Measurements from ENCODE around the gene CBX8. TPM values are rescaled to one million over a fixed set of nuclear protein-coding genes. Genes with fewer than 3 reads are reported as not detected.

CBX8 gene
- total RNA-seq, result 15.5 to 18.6 TPM (median 16.3 TPM) in 3 replicates

GRCh38 chr17:79796763-79797491, at the start of gene CBX8:
Gene CBX8, minus strand, starts transcription at chr17:79797077. Its CDS starts 79 bp downstream, at chr17:79796998.
- Mint-ChIP-seq H3K27ac (peak within 1 kb of the TSS; percentile 89), H3K27me3 (ENCODE audit: low read depth) (peaks cover 47% of the 10 kb centered on the region), H3K4me3 (peak within 1 kb of the TSS; percentile 84), H3K36me3 (no peaks in the 10 kb centered on the region), H3K9me3 (no peaks in the 10 kb centered on the region), H3K4me1 (peaks cover 41% of the 10 kb centered on the region)
- peak; percentile 100 for DNase-seq (ENCODE audit: low spot score in 2 of 2, unreplicated experiment in 2 of 2)
- TF ChIP-seq CTCF (IDR thresholded peaks at IDR 0.05; ENCODE audit: unreplicated experiment), result peak; percentile 26

- no peak for TF ChIP-seq CTCF (IDR thresholded peaks at IDR 0.05; ENCODE audit: unreplicated experiment)
- H3K27ac Mint-ChIP-seq, result peak overlapping the region; percentile 83
- no peaks in the 10 kb centered on the region for H3K9me3 Mint-ChIP-seq
Measured at GRCh38 chr17:79845601-79845949, 48.7 kb upstream of the CBX8 start.

GRCh38 chr17:79844869-79845600, 48.2 kb upstream of the CBX8 start:
- Mint-ChIP-seq H3K4me1 (peaks cover 28% of the 10 kb centered on the region), H3K27ac (peak overlapping the region; percentile 83), H3K4me3 (peak overlapping the region; percentile 56), H3K27me3 (ENCODE audit: low read depth) (peaks cover 41% of the 10 kb centered on the region), H3K36me3 (no peaks in the 10 kb centered on the region), H3K9me3 (no peaks in the 10 kb centered on the region)
- peak; percentile 82 for TF ChIP-seq CTCF (IDR thresholded peaks at IDR 0.05; ENCODE audit: unreplicated experiment)
- DNase-seq (ENCODE audit: low spot score in 2 of 2, unreplicated experiment in 2 of 2), result no peak

More at GRCh38 chr17:79845601-79845949, 48.7 kb upstream of the CBX8 start:
- Mint-ChIP-seq H3K4me3 (peak overlapping the region; percentile 56), H3K4me1 (peaks cover 26% of the 10 kb centered on the region), H3K36me3 (no peaks in the 10 kb centered on the region), H3K27me3 (ENCODE audit: low read depth) (peaks cover 37% of the 10 kb centered on the region)
- DNase-seq (ENCODE audit: low spot score in 2 of 2, unreplicated experiment in 2 of 2), result no peak

GRCh38 chr17:79843816-79844800, 47.2 kb upstream of the CBX8 start:
- no peak for DNase-seq (ENCODE audit: low spot score in 2 of 2, unreplicated experiment in 2 of 2)
- Mint-ChIP-seq H3K4me1 (peaks cover 27% of the 10 kb centered on the region), H3K36me3 (no peaks in the 10 kb centered on the region), H3K27ac (peak overlapping the region; percentile 30), H3K27me3 (ENCODE audit: low read depth) (peaks cover 44% of the 10 kb centered on the region), H3K9me3 (no peaks in the 10 kb centered on the region), H3K4me3 (peak overlapping the region; percentile 72)
- TF ChIP-seq CTCF (IDR thresholded peaks at IDR 0.05; ENCODE audit: unreplicated experiment), result no peak

GRCh38 chr17:79843474-79843815, 46.6 kb upstream of the CBX8 start:
- no peak for TF ChIP-seq CTCF (IDR thresholded peaks at IDR 0.05; ENCODE audit: unreplicated experiment)
- Mint-ChIP-seq H3K27me3 (ENCODE audit: low read depth) (peaks cover 44% of the 10 kb centered on the region), H3K9me3 (no peaks in the 10 kb centered on the region), H3K4me1 (peaks cover 27% of the 10 kb centered on the region), H3K27ac (peak overlapping the region; percentile 30), H3K36me3 (no peaks in the 10 kb centered on the region), H3K4me3 (peak overlapping the region; percentile 72)
- no peak for DNase-seq (ENCODE audit: low spot score in 2 of 2, unreplicated experiment in 2 of 2)

All from mesothelial cell of epicardium (in vitro differentiated cells).